HFF-Myc (cell line): ENCODE results near the gene PHYHD1.

ENCODE experiments used
- DNase-seq: peaks from one replicate; pipeline ENCODE4 v3.0.0-alpha.2; 2011; ENCODE audit warnings: low read depth; ENCODE audit errors: extremely low read depth
- H3K4me3 ChIP-seq: replicated peaks from 2 replicates; pipeline ENCODE4 v1.5.1; 2011; ENCODE audit warnings: low read depth, mild to moderate bottlenecking, control low read depth, low read length
- TF ChIP-seq, protein P1 (sequence below): IDR thresholded peaks from 2 replicates; pipeline ENCODE4 v1.5.1; 2012; ENCODE audit warnings: mild to moderate bottlenecking, low read depth, low read length, control low read depth; ENCODE audit errors: missing control alignments

PHYHD1 gene

DNA sequence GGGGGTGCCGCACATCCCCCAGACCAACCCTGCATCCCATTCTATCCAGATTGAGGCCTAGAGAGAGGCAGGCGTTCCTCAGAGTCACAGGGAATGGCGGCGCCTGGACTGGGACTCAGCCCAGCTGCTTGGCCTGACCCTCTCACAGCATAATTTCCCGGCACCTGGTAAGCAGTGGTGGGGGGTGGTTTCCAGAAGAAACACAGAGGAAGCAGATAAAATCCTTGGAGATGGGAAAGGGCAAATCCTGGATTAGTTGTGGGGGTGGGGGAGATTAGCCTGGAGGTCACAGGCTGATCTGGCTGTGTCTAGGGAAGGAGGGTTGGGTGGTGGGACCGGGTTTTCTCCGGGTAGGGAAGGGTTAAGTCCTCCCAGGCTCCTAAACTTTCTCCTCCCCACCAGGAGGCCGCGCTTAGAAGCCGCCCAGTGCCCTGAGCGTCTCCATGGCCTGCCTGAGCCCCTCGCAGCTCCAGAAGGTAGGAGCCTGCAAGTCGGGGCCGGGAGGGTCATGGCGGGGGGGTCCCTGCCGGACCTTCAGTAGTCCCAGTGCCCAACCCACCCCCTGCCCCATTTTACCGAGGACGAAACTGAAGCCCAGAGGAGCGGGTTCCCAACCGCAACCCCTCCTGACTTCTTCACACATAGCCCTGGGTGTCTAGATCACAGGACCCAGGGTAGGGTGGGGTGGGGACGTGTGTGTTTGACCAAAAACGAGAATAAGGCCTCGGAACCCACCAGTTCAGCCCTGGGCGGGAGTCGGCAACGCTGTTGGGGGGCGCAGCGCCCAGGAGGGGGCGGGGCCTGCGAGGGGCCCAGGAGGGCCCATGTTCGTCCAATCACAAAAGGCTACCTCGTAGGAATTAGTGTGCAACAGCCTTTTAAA is 1.3 kb downstream of the PHYHD1 start:
- DNase-seq = no peak

DNA sequence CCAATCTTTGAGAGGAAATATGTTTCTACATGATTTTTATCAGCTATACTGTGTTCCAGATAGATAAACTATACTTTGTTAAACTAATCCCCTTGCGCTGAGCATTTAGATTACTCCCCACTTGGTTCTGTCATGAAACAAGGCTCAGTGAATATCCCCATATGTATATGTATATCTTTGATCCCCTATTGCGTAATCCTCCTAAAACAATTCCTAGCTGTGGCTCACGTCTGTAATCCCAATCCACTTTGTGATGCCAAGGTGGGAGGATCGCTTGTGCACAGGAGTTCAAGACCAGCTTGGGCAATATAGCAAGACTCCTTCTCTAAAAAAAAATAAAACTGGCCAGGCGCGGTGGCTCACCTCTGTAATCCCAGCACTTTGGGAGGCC is 2.7 kb downstream of the PHYHD1 start:
- TF ChIP-seq, protein P1, sequence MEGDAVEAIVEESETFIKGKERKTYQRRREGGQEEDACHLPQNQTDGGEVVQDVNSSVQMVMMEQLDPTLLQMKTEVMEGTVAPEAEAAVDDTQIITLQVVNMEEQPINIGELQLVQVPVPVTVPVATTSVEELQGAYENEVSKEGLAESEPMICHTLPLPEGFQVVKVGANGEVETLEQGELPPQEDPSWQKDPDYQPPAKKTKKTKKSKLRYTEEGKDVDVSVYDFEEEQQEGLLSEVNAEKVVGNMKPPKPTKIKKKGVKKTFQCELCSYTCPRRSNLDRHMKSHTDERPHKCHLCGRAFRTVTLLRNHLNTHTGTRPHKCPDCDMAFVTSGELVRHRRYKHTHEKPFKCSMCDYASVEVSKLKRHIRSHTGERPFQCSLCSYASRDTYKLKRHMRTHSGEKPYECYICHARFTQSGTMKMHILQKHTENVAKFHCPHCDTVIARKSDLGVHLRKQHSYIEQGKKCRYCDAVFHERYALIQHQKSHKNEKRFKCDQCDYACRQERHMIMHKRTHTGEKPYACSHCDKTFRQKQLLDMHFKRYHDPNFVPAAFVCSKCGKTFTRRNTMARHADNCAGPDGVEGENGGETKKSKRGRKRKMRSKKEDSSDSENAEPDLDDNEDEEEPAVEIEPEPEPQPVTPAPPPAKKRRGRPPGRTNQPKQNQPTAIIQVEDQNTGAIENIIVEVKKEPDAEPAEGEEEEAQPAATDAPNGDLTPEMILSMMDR = no peak
- no peak for DNase-seq
- no peak overlapping the region for H3K4me3 ChIP-seq

More for the DNA sequence above, 1.3 kb downstream of the PHYHD1 start:
- TF ChIP-seq, protein P1 = no peak
- H3K4me3 ChIP-seq = peak overlapping the region; percentile 42

DNA sequence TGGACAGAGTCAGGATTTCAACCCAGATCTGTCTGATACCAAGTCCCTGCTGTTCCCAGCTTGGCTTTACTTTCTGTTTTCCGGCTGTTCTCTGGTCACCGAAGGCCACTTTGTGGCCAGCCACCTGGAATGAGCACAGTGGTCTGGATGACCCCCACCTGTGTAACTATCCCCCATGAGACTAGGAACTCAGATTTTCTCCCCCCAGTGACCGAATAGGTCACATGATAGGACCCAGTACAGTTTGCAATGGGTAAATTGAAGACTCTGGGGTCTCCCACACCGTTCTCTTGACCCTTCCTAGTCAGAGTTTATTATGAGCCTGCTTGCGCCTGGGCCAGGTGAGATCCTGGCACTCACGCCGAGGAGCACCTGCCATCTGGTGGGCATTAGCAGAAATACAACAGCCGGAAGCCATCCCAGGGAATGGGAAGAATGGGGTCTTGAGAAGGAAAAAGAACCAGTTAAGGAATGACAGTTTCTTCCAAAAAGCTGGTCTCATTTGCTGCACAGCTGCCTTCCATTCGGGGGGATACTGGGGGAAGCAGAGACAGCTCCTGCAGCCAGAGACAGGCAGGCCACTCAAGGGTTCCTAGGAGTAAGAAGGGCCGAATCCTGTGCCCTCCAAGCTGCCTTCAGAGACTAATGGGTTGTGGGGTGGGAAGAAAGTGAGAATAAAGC is 7.1 kb downstream of the PHYHD1 start:
- TF ChIP-seq, protein P1 = peak; percentile 87
- DNase-seq = no peak
- H3K4me3 ChIP-seq = no peak overlapping the region

DNA sequence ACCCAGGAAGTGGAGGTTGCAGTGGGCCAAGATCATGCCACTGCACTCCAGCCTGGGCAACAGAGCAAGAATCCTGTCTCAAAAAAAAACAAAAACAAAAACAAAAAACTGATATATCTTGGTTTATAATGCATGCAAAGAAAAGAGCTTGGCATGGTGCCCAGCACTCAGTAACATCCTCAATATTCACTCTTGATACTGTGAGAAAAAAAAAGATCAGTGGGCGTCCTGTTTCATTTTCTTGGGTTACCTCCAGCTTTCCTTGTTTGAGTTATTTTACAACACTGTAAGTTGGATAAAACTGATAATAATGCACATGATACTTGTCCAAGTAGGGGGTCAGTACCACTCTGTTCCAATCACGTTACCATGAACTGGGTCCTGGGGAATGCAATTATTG is 7.8 kb downstream of the PHYHD1 start:
- no peak for DNase-seq
- TF ChIP-seq, protein P1 = no peak
- no peak overlapping the region for H3K4me3 ChIP-seq

DNA sequence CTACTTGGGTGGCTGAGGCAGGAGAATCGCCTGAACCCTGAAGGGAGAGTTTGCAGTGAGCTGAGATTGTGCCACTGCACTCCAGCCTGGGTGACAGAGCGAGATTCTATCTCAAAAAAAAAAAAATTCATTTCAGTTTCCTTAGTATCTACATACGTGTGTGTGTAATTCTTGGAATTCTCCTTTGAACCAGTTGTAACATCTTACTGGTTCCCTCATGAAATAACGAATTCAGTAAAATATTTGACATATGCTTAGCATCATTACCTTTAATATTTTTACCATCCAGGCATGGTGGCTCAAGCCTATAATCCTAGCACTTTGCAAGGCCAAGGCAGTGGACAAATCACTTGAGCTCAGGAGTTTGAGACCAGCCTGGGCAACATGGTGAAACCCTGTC is 8.8 kb downstream of the PHYHD1 start:
- H3K4me3 ChIP-seq = no peak overlapping the region
- no peak for DNase-seq
- TF ChIP-seq, protein P1 = no peak

DNA sequence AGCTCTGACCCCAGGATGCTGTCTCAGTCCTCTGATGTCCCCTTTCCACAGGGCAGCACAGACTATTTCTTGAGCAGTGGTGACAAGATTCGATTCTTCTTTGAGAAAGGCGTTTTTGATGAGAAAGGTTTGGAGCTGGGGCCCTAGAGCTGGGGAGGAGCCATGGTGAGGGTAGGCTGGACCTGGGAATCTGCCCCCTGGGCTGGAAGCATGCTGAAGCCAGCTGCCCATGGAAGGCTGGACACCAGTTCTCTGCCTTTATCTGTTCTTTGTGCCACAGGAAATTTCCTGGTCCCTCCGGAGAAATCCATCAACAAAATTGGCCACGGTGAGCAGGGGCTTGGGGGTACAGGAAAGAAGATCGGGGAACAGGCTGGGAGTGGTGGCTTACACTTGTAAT is 12.9 kb downstream of the PHYHD1 start:
- no peak overlapping the region for H3K4me3 ChIP-seq
- TF ChIP-seq, protein P1 = no peak
- no peak for DNase-seq
